ENCODE data around the gene ATP5PO.

GRCh38 chr21:33865996-33866575 lies 49.5 kb downstream of the ATP5PO start:
- TF ChIP-seq CTCF (IDR thresholded peaks at IDR 0.05; ENCODE audit: poor library complexity) (no peak), EZH2 (IDR thresholded peaks at IDR 0.05; ENCODE audit: borderline replicate concordance) (no peak), EZH2phosphoT487 (IDR thresholded peaks at IDR 0.05; ENCODE audit: low read depth, severe bottlenecking, unreplicated experiment) (no peak)

Measured in hepatocyte (in vitro differentiated cells).